Renal cortex interstitium (tissue), 11 donors: ENCODE data around the gene AUTS2. TPM values are rescaled to one million over a fixed set of nuclear protein-coding genes. Genes with fewer than 3 reads are reported as not detected.
"Not testable (repeated sequence)": the region's sequence is repeated elsewhere in the genome, so short reads cannot be mapped to it uniquely, and the experiment has no call there.

Source experiments
- DNase-seq, 11 donors: peaks; one replicate each; pipeline ENCODE4 v3.0.0-alpha.2; 2013; ENCODE audit warnings: low read depth in 9 of 11, low spot score in 4 of 11; ENCODE audit errors: extremely low read depth in 1 of 11
- polyA plus RNA-seq, 3 donors: library from polyadenylated mRNA; unstranded; fragments of 120-200 nt; gene quantifications; one replicate each; pipeline ENCODE4 v1.2.1, GENCODE V29; 2013; ENCODE audit not compliant: insufficient read length in 3 of 3

The AUTS2 gene
- polyA plus RNA-seq, 3 donors, result 78.0 to 102 (median 90.7) TPM

- DNase-seq, result no peak
Measured at GRCh38 chr7:69764147-69764546, 165.9 kb downstream of the AUTS2 start.

- no peak for DNase-seq
Measured at GRCh38 chr7:69764681-69765080, 166.4 kb downstream of the AUTS2 start.

- no peak for DNase-seq
Measured at GRCh38 chr7:69765879-69766278, 167.6 kb downstream of the AUTS2 start.

GRCh38 chr7:69768986-69769595 lies 170.8 kb downstream of the AUTS2 start:
- no peak for DNase-seq

GRCh38 chr7:69769826-69770225 lies 171.6 kb downstream of the AUTS2 start:
- DNase-seq, result no peak

- DNase-seq, result no peak
Measured at GRCh38 chr7:69770613-69771012, 172.3 kb downstream of the AUTS2 start.

GRCh38 chr7:69772718-69773436 lies 174.6 kb downstream of the AUTS2 start:
- no peak for DNase-seq

GRCh38 chr7:69773535-69774225 lies 175.4 kb downstream of the AUTS2 start:
- DNase-seq, result no peak

GRCh38 chr7:69775231-69775771 lies 177.0 kb downstream of the AUTS2 start:
- DNase-seq, result no peak

GRCh38 chr7:69776611-69777010 lies 178.3 kb downstream of the AUTS2 start:
- DNase-seq, result no peak

- no peak for DNase-seq
Measured at GRCh38 chr7:69778138-69778537, 179.9 kb downstream of the AUTS2 start.

GRCh38 chr7:69780379-69780778 lies 182.1 kb downstream of the AUTS2 start:
- DNase-seq, result peak in 7 of 11 donors; percentile 26 to 78 (median 58)

GRCh38 chr7:69781412-69781846 lies 183.2 kb downstream of the AUTS2 start:
- no peak for DNase-seq

- DNase-seq, result peak in 5 of 11 donors; percentile 25 to 39 (median 29)
Measured at GRCh38 chr7:69782917-69783684, 184.8 kb downstream of the AUTS2 start.

- not testable (repeated sequence) for DNase-seq
Measured at GRCh38 chr7:69786130-69786529, 187.9 kb downstream of the AUTS2 start.

GRCh38 chr7:69786730-69787395 lies 188.6 kb downstream of the AUTS2 start:
- DNase-seq, result no peak

- peak in 1 of 11 donors; percentile 27 for DNase-seq
Measured at GRCh38 chr7:69787736-69788431, 189.6 kb downstream of the AUTS2 start.

- DNase-seq, result no peak
Measured at GRCh38 chr7:69789563-69789962, 191.3 kb downstream of the AUTS2 start.
